Stimulated activated CD8-positive, alpha-beta memory T cell treated with anti-CD3 and anti-CD28 coated beads, Interleukin-2, amount 100 ng/mL, for 48 hours (primary cell): Measurements from ENCODE around the gene HS6ST1.
A peak's percentile ranks its signal among the peaks of the same experiment; 100 is the strongest.

Source experiments
- DNase-seq, 2 donors: peaks; one replicate each; pipeline ENCODE4 v3.0.0-alpha.2; 2020; ENCODE audit warnings: low read depth in 2 of 2

The HS6ST1 gene

GRCh38 chr2:128237911-128238697 is 80.6 kb downstream of the HS6ST1 start:
- no peak for DNase-seq

- DNase-seq, result no peak
Measured at GRCh38 chr2:128237081-128237534, 81.6 kb downstream of the HS6ST1 start.

- DNase-seq, result no peak
Measured at GRCh38 chr2:128236491-128237035, 82.1 kb downstream of the HS6ST1 start.

GRCh38 chr2:128235581-128235980 is 83.1 kb downstream of the HS6ST1 start:
- DNase-seq, result no peak

GRCh38 chr2:128234613-128235012 is 84.1 kb downstream of the HS6ST1 start:
- no peak for DNase-seq

GRCh38 chr2:128233790-128234395 is 84.8 kb downstream of the HS6ST1 start:
- no peak for DNase-seq

GRCh38 chr2:128232965-128233789 is 85.5 kb downstream of the HS6ST1 start:
- peak; percentile 85 to 86 for DNase-seq

- no peak for DNase-seq
Measured at GRCh38 chr2:128228894-128229293, 89.8 kb downstream of the HS6ST1 start.

GRCh38 chr2:128227862-128228261 is 90.8 kb downstream of the HS6ST1 start:
- no peak for DNase-seq

GRCh38 chr2:128219891-128220290 is 98.8 kb downstream of the HS6ST1 start:
- no peak for DNase-seq

- DNase-seq, result no peak
Measured at GRCh38 chr2:128217671-128218070, 101.0 kb downstream of the HS6ST1 start.

GRCh38 chr2:128215897-128216642 is 102.6 kb downstream of the HS6ST1 start:
- DNase-seq, result no peak
